GM12864 (cell line): ENCODE data around the gene DLGAP1.
A peak's percentile ranks its signal among the peaks of the same experiment; 100 is the strongest.

Experiments used
- DNase-seq: peaks from one replicate; pipeline ENCODE4 v3.0.0-alpha.2; 2011; ENCODE audit warnings: low read depth
- H3K4me3 ChIP-seq: 2 replicates; pipeline ENCODE4 v1.5.1; 2011; ENCODE audit warnings: mild to moderate bottlenecking, low read depth, low read length, control low read depth
- CTCF ChIP-seq: IDR thresholded peaks from 2 replicates; pipeline ENCODE4 v1.5.1; 2011; ENCODE audit warnings: low read depth, mild to moderate bottlenecking, moderate library complexity, low read length, control low read depth, inconsistent platforms; ENCODE audit errors: missing control alignments

Gene DLGAP1

GRCh38 chr18:4200399-4200798 lies 254.7 kb downstream of the DLGAP1 start:
- no peak for TF ChIP-seq CTCF
- DNase-seq = no peak
- H3K4me3 ChIP-seq = no peak overlapping the region

GRCh38 chr18:4198956-4199355 lies 256.2 kb downstream of the DLGAP1 start:
- H3K4me3 ChIP-seq = no peak overlapping the region
- no peak for TF ChIP-seq CTCF
- DNase-seq = no peak

DNA sequence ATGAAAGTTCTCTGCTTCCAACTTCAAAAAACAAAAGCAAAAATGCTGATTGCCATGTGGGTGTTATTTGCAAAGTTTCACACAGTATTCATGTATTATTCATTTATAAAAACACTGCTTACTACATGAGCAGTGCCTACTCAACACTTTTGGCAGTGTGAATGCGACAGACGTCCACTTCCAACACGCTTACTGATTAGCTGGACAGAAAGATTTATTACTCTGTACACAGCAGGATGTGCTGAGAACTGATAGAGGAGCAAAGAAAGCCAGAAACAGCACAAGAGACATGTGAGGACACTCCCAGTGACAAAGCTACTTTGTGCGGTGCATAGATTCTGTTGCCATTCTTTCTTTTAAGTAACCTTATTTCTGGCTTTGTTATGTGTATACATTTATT lies 258.8 kb downstream of the DLGAP1 start:
- no peak overlapping the region for H3K4me3 ChIP-seq
- DNase-seq = no peak
- TF ChIP-seq CTCF = no peak

DNA sequence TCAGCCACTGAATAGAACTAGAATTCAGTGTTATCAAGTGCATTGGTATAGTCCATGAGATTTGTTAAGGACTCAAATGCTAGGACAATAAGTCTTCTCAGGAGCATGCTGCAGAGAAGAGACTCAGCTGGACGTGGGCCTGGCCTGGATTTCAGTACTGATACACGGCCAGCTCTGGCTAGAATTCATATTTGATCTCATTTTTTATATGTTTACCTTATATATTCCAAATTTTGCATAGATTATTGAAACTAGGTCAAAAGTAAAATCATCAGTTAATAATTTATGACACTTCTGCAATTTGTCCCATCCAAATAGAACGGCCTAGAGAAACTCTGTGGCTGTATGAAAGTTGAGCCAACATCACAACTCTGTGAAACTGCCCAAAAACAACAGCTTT lies 262.0 kb downstream of the DLGAP1 start:
- no peak for DNase-seq

DNA sequence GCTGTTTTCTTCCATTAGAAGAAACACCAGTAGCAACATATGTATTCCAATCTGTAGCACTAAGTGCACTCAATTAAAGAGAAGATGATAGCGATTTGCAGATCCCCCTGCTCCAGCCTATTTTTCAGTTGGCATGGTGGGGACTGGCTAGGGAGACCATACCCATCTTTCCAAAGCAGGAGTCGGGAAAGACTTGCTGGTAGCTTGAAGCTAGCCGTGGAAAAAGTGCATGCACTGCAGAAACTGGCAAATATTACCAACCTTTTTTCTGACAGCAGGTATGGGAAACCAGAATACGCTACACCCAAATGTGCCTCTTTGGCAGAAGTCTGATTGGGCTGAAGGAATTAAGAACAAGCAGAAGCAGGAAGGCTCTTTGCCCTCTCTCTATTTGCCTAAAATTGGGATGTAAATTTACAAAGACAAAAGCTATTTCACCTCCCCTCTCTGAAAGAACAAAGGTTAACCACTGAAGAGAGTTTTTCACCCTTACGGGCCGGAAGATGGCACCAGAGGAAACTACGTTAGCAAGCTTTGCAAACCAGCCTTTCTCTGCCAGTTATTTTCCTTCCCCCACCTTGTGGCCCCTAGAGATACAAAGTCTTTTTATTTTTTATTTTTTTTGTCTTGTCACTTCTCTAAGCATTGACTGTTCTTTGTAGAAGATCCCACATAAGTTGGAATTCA lies 273.1 kb downstream of the DLGAP1 start:
- peak; percentile 29 for TF ChIP-seq CTCF
- H3K4me3 ChIP-seq = no peak overlapping the region
- DNase-seq = no peak

More for the DNA sequence above, 262.0 kb downstream of the DLGAP1 start:
- no peak overlapping the region for H3K4me3 ChIP-seq
- no peak for TF ChIP-seq CTCF

GRCh38 chr18:4181086-4181485 lies 274.0 kb downstream of the DLGAP1 start:
- no peak overlapping the region for H3K4me3 ChIP-seq
- no peak for TF ChIP-seq CTCF
- DNase-seq = no peak
